PC-3 (cell line): Measurements from ENCODE around the gene BCL6B. TPM values are rescaled to one million over a fixed set of nuclear protein-coding genes. Genes with fewer than 3 reads are reported as not detected.

ENCODE experiments used
- ATAC-seq: fragments of 200-7000 bp; cut with Tn5 transposase; 2 replicates; pipeline ENCODE4 v1.9.1; 2020; ENCODE audit warnings: mild to moderate bottlenecking, moderate library complexity
- BruUV-seq: library from RNA; stranded (reverse); fragments of 400-500 nt; replicated peaks from 2 replicates; lab custom pipeline; 2021; lab: Mats Ljungman, UMichigan
- CTCF ChIA-PET: fragments of 300-600 bp; sonication (Branson Sonifier 250); formaldehyde crosslinking; loops from one replicate; lab custom pipeline; 2022; ENCODE audit warnings: antibody characterized with exemption; lab: Charles Lee
- POLR2A ChIA-PET: fragments of 300-600 bp; sonication (Branson Sonifier 250); formaldehyde crosslinking; loops from one replicate; lab custom pipeline; 2022; ENCODE audit warnings: antibody characterized with exemption; ENCODE audit not compliant: unreplicated experiment; lab: Charles Lee
- DNase-seq: peaks from one replicate; pipeline ENCODE4 v3.0.0-alpha.2; 2015
- H2AFZ ChIP-seq: fragments of 300-600 bp; sonication (generic); 2 replicates; pipeline ENCODE4 v1.6.0; 2016; ENCODE audit warnings: antibody characterized with exemption, low read length
- H3F3A ChIP-seq: fragments of 300-600 bp; sonication (generic); one replicate; pipeline ENCODE4 v1.6.0; 2017; ENCODE audit warnings: antibody characterized with exemption, low read length, control low read depth, mild to moderate bottlenecking; ENCODE audit not compliant: unreplicated experiment
- H3K27ac ChIP-seq: fragments of 300-600 bp; sonication (generic); 2 replicates; pipeline ENCODE4 v1.5.1; 2016; ENCODE audit warnings: mild to moderate bottlenecking, low read length
- H3K27me3 ChIP-seq: fragments of 300-600 bp; sonication (generic); 2 replicates; pipeline ENCODE4 v1.6.1; 2016; ENCODE audit warnings: low read length, mixed read lengths
- H3K36me3 ChIP-seq: fragments of 300-600 bp; sonication (generic); 2 replicates; pipeline ENCODE4 v1.6.1; 2016; ENCODE audit warnings: low read depth, mixed run types, low read length, mixed read lengths
- H3K4me1 ChIP-seq: fragments of 300-600 bp; sonication (generic); 2 replicates; pipeline ENCODE4 v1.5.1; 2016; ENCODE audit warnings: low read length; ENCODE audit not compliant: insufficient read depth
- H3K4me2 ChIP-seq: fragments of 300-600 bp; sonication (generic); 2 replicates; pipeline ENCODE4 v1.6.0; 2016; ENCODE audit warnings: low read length
- H3K4me3 ChIP-seq: fragments of 300-600 bp; sonication (generic); 2 replicates; pipeline ENCODE4 v1.5.1; 2016; ENCODE audit warnings: mild to moderate bottlenecking, low read length, mixed read lengths
- H3K79me2 ChIP-seq: fragments of 300-600 bp; sonication (generic); 2 replicates; pipeline ENCODE4 v1.6.1; 2017; ENCODE audit warnings: low read length, mixed read lengths
- H3K9ac ChIP-seq: fragments of 300-600 bp; sonication (generic); 2 replicates; pipeline ENCODE4 v1.6.0; 2016; ENCODE audit warnings: mild to moderate bottlenecking, low read length
- H3K9me2 ChIP-seq: fragments of 300-600 bp; sonication (generic); replicated peaks from 2 replicates; pipeline ENCODE4 v1.6.1; 2016; ENCODE audit warnings: mixed run types, low read length, mixed read lengths
- H3K9me3 ChIP-seq: fragments of 300-600 bp; sonication (generic); 2 replicates; pipeline ENCODE4 v1.6.1; 2016; ENCODE audit warnings: low read length, mixed read lengths
- H4K20me1 ChIP-seq: fragments of 300-600 bp; sonication (generic); 2 replicates; pipeline ENCODE4 v1.6.1; 2016; ENCODE audit warnings: low read length, mixed read lengths
- CTCF ChIP-seq: fragments of 300-600 bp; sonication (generic); conservative IDR thresholded peaks from 2 replicates; pipeline ENCODE4 v1.5.1; 2017; ENCODE audit warnings: antibody characterized with exemption, low read depth, mild to moderate bottlenecking, low read length
- EZH2 ChIP-seq: fragments of 300-600 bp; sonication (generic); IDR thresholded peaks from one replicate; pipeline ENCODE4 v1.6.1; 2017; ENCODE audit warnings: antibody characterized with exemption, mild to moderate bottlenecking, low read length; ENCODE audit not compliant: unreplicated experiment
- EZH2phosphoT487 ChIP-seq: fragments of 300-600 bp; sonication (generic); IDR thresholded peaks from 2 replicates; pipeline ENCODE4 v1.6.1; 2018; ENCODE audit warnings: mild to moderate bottlenecking, antibody characterized with exemption, low read length, borderline replicate concordance
- intact Hi-C: fragments of 100-400 bp; cut with micrococcal nuclease; formaldehyde crosslinking; loops from 2 replicates; pipeline ENCODE4 v1.9.0; 2023
- total RNA-seq: library from RNA; depleted of rRNA; stranded (reverse); fragments of >200 nt; gene quantifications from 2 replicates; pipeline ENCODE4 v1.2.3, GENCODE V29; 2014

BCL6B gene
- total RNA-seq, 1 experiment from 2014 or later = not detected

DNA sequence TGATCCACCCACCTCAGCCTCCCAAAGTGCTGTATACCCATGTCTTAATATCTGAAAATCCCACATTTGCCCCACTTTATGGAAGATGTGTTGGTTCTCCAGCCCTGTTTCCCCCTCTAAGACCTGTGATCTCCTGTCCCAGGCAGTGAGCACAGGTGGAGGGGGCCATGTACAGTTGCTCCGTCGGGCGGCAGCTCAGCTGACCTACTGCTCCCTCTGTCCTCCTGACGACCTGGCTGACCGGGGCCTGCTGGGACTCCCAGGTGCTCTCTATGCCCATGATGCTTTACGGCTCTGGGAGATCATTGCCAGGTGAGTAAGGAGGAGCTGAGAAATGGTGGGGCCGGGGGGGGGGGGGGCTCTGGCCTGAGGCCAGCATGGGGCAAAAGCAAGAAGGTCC, 17.1 kb upstream of the BCL6B start:
- H4K20me1 ChIP-seq = 0 out of 2 replicates have a peak, but pooled peaks cover 2% of the 10 kb centered on the region
- ATAC-seq (no peak), DNase-seq (no peak)
- H3K79me2 ChIP-seq = peaks cover 20% of the 10 kb centered on the region
- intact Hi-C loops = loop anchor here (2.0 to 5.0 kb wide), 2 partner anchors 95 to 163 kb away; no protein-coding TSS in a partner anchor
- no peak overlapping the region for H3K9ac ChIP-seq
- CTCF ChIA-PET = no interaction called here
- no peaks in the 10 kb centered on the region for H3K27me3 ChIP-seq
- no peak overlapping the region for H2AFZ ChIP-seq
- no peaks in the 10 kb centered on the region for H3K9me2 ChIP-seq
- TF ChIP-seq EZH2 = no peak
- no peak for TF ChIP-seq CTCF
- TF ChIP-seq EZH2phosphoT487 = no peak
- peaks cover 7% of the 10 kb centered on the region for H3K36me3 ChIP-seq
- H3K4me1 ChIP-seq = peaks cover 7% of the 10 kb centered on the region
- POLR2A ChIA-PET = no interaction called here
- H3F3A ChIP-seq = no peaks in the 10 kb centered on the region
- BruUV-seq = no TSS peak
- no peak overlapping the region for H3K27ac ChIP-seq
- no peak overlapping the region for H3K4me2 ChIP-seq
- no peaks in the 10 kb centered on the region for H3K9me3 ChIP-seq
- no peak overlapping the region for H3K4me3 ChIP-seq

DNA sequence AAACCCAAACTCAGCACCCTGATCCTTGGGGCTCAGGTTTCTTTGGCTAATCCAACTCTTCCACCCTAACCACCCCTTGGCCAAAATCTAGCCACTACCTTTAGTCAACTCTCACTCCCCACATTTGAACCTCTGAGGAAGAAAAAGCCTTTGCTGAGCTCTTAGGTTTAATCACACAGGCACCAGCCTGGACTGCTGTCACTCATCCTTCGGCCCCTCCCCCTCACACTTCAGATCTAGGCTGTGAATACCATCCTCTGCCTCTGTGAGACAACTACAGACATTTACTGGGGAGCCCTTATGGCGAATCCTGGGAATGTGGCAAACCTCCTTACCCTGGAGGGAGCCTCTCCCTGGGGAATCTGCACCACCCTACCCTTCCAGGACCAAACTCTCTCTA, 15.7 kb upstream of the BCL6B start:
- DNase-seq = no peak
- BruUV-seq = no TSS peak

More for the DNA sequence above, 15.7 kb upstream of the BCL6B start:
- Histone ChIP-seq H4K20me1 (0 out of 2 replicates have a peak, but pooled peaks cover 2% of the 10 kb centered on the region), H2AFZ (no peak overlapping the region), H3K4me2 (no peak overlapping the region), H3K9me2 (no peaks in the 10 kb centered on the region), H3K9me3 (no peaks in the 10 kb centered on the region), H3K4me3 (no peak overlapping the region), H3K27me3 (no peaks in the 10 kb centered on the region), H3K36me3 (peaks cover 1% of the 10 kb centered on the region; the same call in 1 of the 2 replicates), H3K4me1 (peaks cover 13% of the 10 kb centered on the region), H3K79me2 (peaks cover 35% of the 10 kb centered on the region), H3K27ac (no peak overlapping the region), H3K9ac (no peak overlapping the region), H3F3A (no peaks in the 10 kb centered on the region)
- TF ChIP-seq EZH2 (no peak), EZH2phosphoT487 (no peak), CTCF (no peak)
- no peak for ATAC-seq
- intact Hi-C loops = loop anchor here (5.0 kb wide), 1 partner anchor 165 kb away; no protein-coding TSS in a partner anchor
- ChIA-PET CTCF (no interaction called here), POLR2A (no interaction called here)
